Urothelium cell line (cell line): Measurements from ENCODE around the gene SPINK4.

Source experiments
- DNase-seq: peaks from one replicate; pipeline ENCODE4 v3.0.0; 2011; ENCODE audit warnings: low spot score, mixed read lengths
- FAIRE-seq: peaks from 2 replicates; lab custom pipeline; 2011; peaks lifted over from hg19 to GRCh38; lab: Jason Lieb, UNC

The SPINK4 gene

GRCh38 chr9:33255471-33255870 is 15.5 kb downstream of the SPINK4 start:
- no peak for FAIRE-seq
- no peak for DNase-seq

GRCh38 chr9:33256236-33256635 is 16.3 kb downstream of the SPINK4 start:
- no peak for FAIRE-seq

GRCh38 chr9:33257276-33257675 is 17.3 kb downstream of the SPINK4 start:
- no peak for FAIRE-seq
- DNase-seq, result no peak

More at GRCh38 chr9:33256236-33256635, 16.3 kb downstream of the SPINK4 start:
- no peak for DNase-seq

GRCh38 chr9:33260372-33260771 is 20.4 kb downstream of the SPINK4 start:
- DNase-seq (no peak), FAIRE-seq (no peak)

GRCh38 chr9:33263131-33264002 is 23.4 kb downstream of the SPINK4 start:
- FAIRE-seq, result peak; percentile 35
- peak; percentile 27 for DNase-seq

- FAIRE-seq, result no peak
- peak; percentile 41 for DNase-seq
These were observed 24.1 kb downstream of the SPINK4 start for GRCh38 chr9:33264003-33264472.

GRCh38 chr9:33264473-33265177 is 24.7 kb downstream of the SPINK4 start, which contains the start of the genes BAG1 and CHMP5:
Gene BAG1, minus strand, starts transcription at chr9:33264708.
Gene CHMP5, plus strand, starts transcription at chr9:33265049. Its CDS starts 30 bp downstream, at chr9:33265079.
- FAIRE-seq, result peak; percentile 89
- peak; percentile 99 for DNase-seq

GRCh38 chr9:33265211-33265865 is 25.4 kb downstream of the SPINK4 start:
- DNase-seq (no peak), FAIRE-seq (peak; percentile 56)

GRCh38 chr9:33267151-33267767 is 27.3 kb downstream of the SPINK4 start:
- DNase-seq (no peak), FAIRE-seq (no peak)

- FAIRE-seq (no peak), DNase-seq (no peak)
These were observed 30.2 kb downstream of the SPINK4 start for GRCh38 chr9:33270146-33270545.

- FAIRE-seq, result no peak
- DNase-seq, result no peak
These were observed 32.1 kb downstream of the SPINK4 start for GRCh38 chr9:33272061-33272460.

GRCh38 chr9:33273266-33273971 is 33.5 kb downstream of the SPINK4 start:
- FAIRE-seq (no peak), DNase-seq (no peak)

GRCh38 chr9:33273972-33274328 is 34.0 kb downstream of the SPINK4 start:
- FAIRE-seq (no peak), DNase-seq (no peak)

GRCh38 chr9:33277484-33277883 is 37.5 kb downstream of the SPINK4 start:
- DNase-seq (no peak), FAIRE-seq (no peak)

- DNase-seq (no peak), FAIRE-seq (no peak)
These were observed 45.5 kb downstream of the SPINK4 start for GRCh38 chr9:33285502-33285901.

- DNase-seq (peak; percentile 70), FAIRE-seq (no peak)
These were observed 47.1 kb downstream of the SPINK4 start for GRCh38 chr9:33287087-33287490.

GRCh38 chr9:33288235-33288634 is 48.3 kb downstream of the SPINK4 start:
- FAIRE-seq (no peak), DNase-seq (no peak)

GRCh38 chr9:33288828-33289483 is 49.0 kb downstream of the SPINK4 start:
- no peak for DNase-seq
- no peak for FAIRE-seq

GRCh38 chr9:33289496-33289895 is 49.5 kb downstream of the SPINK4 start:
- no peak for FAIRE-seq

GRCh38 chr9:33289936-33290246 is 49.9 kb downstream of the SPINK4 start:
- DNase-seq (no peak), FAIRE-seq (no peak)

More at GRCh38 chr9:33289496-33289895, 49.5 kb downstream of the SPINK4 start:
- DNase-seq, result no peak
